Psoas muscle (tissue), 8 donors: ENCODE results near the gene ARL4C. TPM values are rescaled to one million over a fixed set of nuclear protein-coding genes. Genes with fewer than 3 reads are reported as not detected.

ENCODE experiments used
- ATAC-seq, 4 donors: fragments of 200-7000 bp; cut with Tn5 transposase; one replicate each; pipeline ENCODE4 v1.9.1; 2020; ENCODE audit warnings: moderate library complexity in 3 of 4, mild to moderate bottlenecking in 2 of 4
- DNase-seq, 2 donors: peaks; one replicate each; pipeline ENCODE4 v3.0.0-alpha.2; 2020
- H3K27ac ChIP-seq: fragments of 200-600 bp; one replicate; pipeline ENCODE4 v1.8.0; 2022
- H3K27me3 ChIP-seq, 3 donors: fragments of 200-600 bp in 1 of 3; one replicate each; pipeline versions ENCODE4 v1.6.1 to v1.8.0; 2013 to 2022; ENCODE audit warnings: low read length in 2 of 3, mild to moderate bottlenecking in 2 of 3, moderate library complexity in 1 of 3; ENCODE audit not compliant: insufficient read depth in 3 of 3
- H3K36me3 ChIP-seq, 2 donors: fragments of 200-600 bp in 1 of 2; one replicate each; pipeline versions ENCODE4 v1.6.1 to v1.8.0; 2013 to 2022; ENCODE audit warnings: low read depth in 1 of 2, mild to moderate bottlenecking in 1 of 2, moderate library complexity in 1 of 2; ENCODE audit not compliant: insufficient read depth in 1 of 2
- H3K4me1 ChIP-seq: fragments of 200-600 bp; one replicate; pipeline ENCODE4 v1.8.0; 2022
- H3K4me3 ChIP-seq: fragments of 200-600 bp; one replicate; pipeline ENCODE4 v1.8.0; 2022; ENCODE audit warnings: mild to moderate bottlenecking
- H3K9me3 ChIP-seq: fragments of 200-600 bp; one replicate; pipeline ENCODE4 v1.8.0; 2022
- WGBS, 3 donors: extraction: QIAGEN DNeasy Blood & Tissue Kit; methylation state at CpG; one replicate each; pipeline versions ENCODE4 v1.1.6 to v1.1.7; 2013; 5-methylcytosine and 5-hydroxymethylcytosine counted together
- intact Hi-C, 2 donors: fragments of 100-400 bp; cut with DNase I; formaldehyde crosslinking; loops; one replicate each; pipeline versions ENCODE4 v1.11.0 to v1.14.2; 2022
- polyA plus RNA-seq, 3 donors: library from polyadenylated mRNA; stranded (reverse); fragments of 200-250 nt; gene quantifications; one replicate each; pipeline ENCODE4 v1.2.3, GENCODE V29; 2013
- total RNA-seq, 4 donors: library from RNA; stranded (reverse); fragmentation: NEBNext Ultra II Directional in 2 of 4; extraction: Animal tissue kit (Norgen Biotek cat#: 25700) in 2 of 4; gene quantifications; one replicate each; pipeline versions ENCODE4 v1.2.1 to v1.2.4, GENCODE V29; 2021 to 2023
- TF ChIP-seq, protein P1 (sequence below): fragments of 200-600 bp; IDR thresholded peaks from one replicate; pipeline ENCODE4 v1.8.0; 2022; ENCODE audit warnings: antibody characterized with exemption
- donor health status: healthy with polysubstance abuse.
- donor health status: DM: no; HTN: no; CAD: no; lungs with moderate emphysema.
- donor health status: Bipolar disorder and iron deficiency.
- donor health status: healthy.
- donor health status: DM: yes; HTN: yes; CAD: no.
- donor health status: DM: no; HTN: no; CAD: no.
- donor health status: DM: no; HTN: no; CAD: no.
- donor health status: DM: yes; HTN: yes; CAD: no.

ARL4C gene
- total and polyA plus RNA-seq, 7 donors, result 0.34 to 1.6 (median 1.1) TPM

DNA sequence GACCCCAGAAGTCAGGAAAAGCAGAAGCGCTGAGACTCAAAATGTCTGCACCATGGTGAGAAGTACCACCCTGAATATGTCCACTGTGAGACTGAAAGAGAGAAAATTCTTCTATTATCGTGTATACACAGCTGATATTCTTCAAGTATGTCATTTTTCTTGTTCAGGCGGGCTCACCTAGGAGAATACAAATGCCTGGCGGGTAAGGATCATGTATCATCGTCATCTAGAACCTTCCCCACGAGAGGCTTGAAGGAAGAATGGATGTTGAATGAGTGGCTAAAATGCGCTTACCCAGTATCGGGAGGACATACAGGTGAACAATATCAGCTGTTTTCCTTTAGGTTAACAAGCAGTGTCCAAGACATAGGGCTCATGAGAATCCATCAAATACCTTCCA is 21.1 kb upstream of the ARL4C start:
- DNase-seq (no peak), ATAC-seq (no peak)
- intact Hi-C loops, result no loop called here
- Histone ChIP-seq H3K36me3 (no peaks in the 10 kb centered on the region), H3K9me3 (no peaks in the 10 kb centered on the region), H3K4me3 (no peak overlapping the region), H3K4me1 (no peaks in the 10 kb centered on the region), H3K27ac (no peak overlapping the region), H3K27me3 (peaks cover 0 to 3% (median 0%) of the 10 kb centered on the region in 3 donors)
- TF ChIP-seq, protein P1, sequence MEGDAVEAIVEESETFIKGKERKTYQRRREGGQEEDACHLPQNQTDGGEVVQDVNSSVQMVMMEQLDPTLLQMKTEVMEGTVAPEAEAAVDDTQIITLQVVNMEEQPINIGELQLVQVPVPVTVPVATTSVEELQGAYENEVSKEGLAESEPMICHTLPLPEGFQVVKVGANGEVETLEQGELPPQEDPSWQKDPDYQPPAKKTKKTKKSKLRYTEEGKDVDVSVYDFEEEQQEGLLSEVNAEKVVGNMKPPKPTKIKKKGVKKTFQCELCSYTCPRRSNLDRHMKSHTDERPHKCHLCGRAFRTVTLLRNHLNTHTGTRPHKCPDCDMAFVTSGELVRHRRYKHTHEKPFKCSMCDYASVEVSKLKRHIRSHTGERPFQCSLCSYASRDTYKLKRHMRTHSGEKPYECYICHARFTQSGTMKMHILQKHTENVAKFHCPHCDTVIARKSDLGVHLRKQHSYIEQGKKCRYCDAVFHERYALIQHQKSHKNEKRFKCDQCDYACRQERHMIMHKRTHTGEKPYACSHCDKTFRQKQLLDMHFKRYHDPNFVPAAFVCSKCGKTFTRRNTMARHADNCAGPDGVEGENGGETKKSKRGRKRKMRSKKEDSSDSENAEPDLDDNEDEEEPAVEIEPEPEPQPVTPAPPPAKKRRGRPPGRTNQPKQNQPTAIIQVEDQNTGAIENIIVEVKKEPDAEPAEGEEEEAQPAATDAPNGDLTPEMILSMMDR, result no peak
- WGBS, 3 donors, result 84 to 86% (median 85%) methylated on average over 8 of the region's 8 CpGs

DNA sequence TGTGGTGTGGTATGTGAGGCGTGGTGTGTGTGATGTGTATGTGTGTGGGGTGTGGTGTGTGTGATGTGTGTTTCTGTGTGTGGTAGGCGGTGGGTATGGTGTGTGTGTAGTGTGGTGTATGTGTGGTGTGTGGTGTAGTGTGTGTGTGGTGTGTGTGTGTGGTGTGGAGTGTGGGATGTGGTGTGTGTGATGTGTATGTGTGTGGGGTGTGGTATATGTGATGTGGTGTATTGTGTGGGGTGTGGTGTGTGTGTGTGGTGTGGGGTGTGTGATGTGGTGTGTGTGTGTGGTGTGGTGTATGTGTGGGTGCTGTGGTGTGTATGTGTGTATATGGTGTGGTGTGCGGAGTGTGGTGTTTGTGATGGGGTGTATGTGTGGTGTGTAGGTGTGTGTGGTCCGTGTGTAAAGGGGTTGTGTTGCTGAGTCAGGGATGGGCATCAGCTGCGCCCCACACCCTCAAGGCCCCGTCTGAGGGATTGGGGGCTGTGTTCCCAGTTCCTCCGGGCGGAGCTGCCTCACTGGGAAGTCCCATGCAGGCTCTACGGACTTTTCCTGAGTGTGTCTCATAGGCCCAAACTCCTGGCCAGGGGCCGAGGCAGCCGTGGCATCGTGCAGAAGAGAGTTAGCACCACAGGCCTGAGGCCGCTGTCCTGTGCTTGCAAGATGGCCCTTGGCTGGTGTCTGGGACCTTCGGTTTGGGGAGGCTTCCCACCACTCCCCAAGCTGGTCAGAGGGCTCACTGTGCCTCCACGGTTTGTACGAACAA is 18.2 kb upstream of the ARL4C start:
- intact Hi-C loops, result no loop called here
- H3K27me3 ChIP-seq, result peaks cover 0 to 12% (median 4%) of the 10 kb centered on the region in 3 donors
- no peaks in the 10 kb centered on the region for H3K4me1 ChIP-seq
- WGBS, 3 donors, result 57 to 65% (median 64%) methylated on average over 16 of the region's 16 CpGs
- ATAC-seq (no peak), DNase-seq (no peak)
- no peaks in the 10 kb centered on the region for H3K36me3 ChIP-seq
- H3K4me3 ChIP-seq, result no peak overlapping the region
- TF ChIP-seq, protein P1, result no peak
- H3K9me3 ChIP-seq, result no peaks in the 10 kb centered on the region
- no peak overlapping the region for H3K27ac ChIP-seq

DNA sequence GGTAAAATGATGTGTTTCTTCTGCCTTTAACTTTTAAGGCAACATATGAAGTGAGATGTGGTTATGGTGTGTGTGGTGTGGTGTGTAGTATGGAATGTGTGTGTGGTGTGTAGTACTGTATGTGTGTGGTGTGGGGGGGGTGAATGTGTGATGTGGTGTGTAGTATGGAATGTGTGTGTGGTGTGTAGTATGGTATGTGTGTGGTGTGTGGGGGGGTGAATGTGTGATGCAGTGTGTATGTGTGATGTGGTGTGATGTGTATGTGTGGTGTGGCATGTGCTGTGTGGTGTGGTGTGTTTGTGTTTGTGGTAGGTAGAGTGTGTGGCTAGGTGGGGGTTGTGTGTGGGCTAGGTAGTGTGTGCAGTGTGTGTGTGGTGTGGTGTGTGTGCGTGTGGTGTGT is 17.2 kb upstream of the ARL4C start:
- DNase-seq, result no peak
- H3K36me3 ChIP-seq, result no peaks in the 10 kb centered on the region
- no peak overlapping the region for H3K27ac ChIP-seq
- intact Hi-C loops, result no loop called here
- TF ChIP-seq, protein P1, result no peak
- ATAC-seq, result no peak
- 86 to 95% (median 93%) methylated on average over 1 of the region's 1 CpG for WGBS, 3 donors
- H3K4me3 ChIP-seq, result no peak overlapping the region
- no peaks in the 10 kb centered on the region for H3K9me3 ChIP-seq
- no peaks in the 10 kb centered on the region for H3K4me1 ChIP-seq
- H3K27me3 ChIP-seq, result peaks cover 0 to 12% (median 4%) of the 10 kb centered on the region in 3 donors

DNA sequence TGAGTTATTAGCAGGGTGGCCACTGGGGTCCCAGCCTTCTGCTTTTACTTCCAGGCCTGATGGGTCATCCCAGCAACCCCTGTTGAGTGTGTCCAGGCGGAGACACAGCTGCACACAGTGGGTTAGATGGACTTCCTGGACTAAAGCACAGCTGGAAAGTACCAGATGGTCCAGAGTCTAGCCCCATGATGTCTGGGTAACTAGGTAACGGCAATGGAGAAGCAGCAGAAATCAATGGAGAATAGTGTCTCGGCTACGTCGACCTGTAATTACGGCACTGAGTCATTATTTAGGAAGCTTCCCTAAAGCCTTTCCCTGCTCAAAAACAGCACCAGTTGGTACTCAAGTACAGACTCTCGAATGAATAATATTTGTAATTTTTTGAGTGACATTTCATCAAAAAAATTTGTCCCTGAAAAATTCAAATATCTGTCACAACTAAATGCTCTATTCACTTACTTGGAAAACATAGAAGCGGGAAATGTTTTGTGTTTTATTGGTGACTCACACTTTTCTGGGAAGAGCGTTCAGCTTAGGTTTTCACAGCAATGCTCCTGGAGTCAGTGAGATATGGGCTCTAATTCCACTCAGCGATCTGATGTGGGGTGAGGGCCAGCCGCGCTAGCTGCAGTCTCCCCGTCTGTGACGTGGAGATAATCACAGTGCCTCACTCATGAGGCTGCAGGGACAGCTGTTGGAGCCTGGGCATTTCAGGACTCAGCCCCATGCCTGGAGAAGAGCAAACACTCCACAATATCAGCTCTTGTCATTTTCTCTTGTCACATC is 16.2 kb upstream of the ARL4C start:
- TF ChIP-seq, protein P1, result no peak
- intact Hi-C loops, result no loop called here
- peaks cover 0 to 12% (median 4%) of the 10 kb centered on the region in 3 donors for H3K27me3 ChIP-seq
- no peaks in the 10 kb centered on the region for H3K36me3 ChIP-seq
- WGBS, 3 donors, result 62 to 66% (median 65%) methylated on average over 14 of the region's 14 CpGs
- H3K4me1 ChIP-seq, result no peaks in the 10 kb centered on the region
- ATAC-seq, result no peak
- H3K4me3 ChIP-seq, result no peak overlapping the region
- no peaks in the 10 kb centered on the region for H3K9me3 ChIP-seq
- no peak overlapping the region for H3K27ac ChIP-seq
- DNase-seq, result no peak
